IMR-90 (cell line): ENCODE results near the gene SGSH.

Experiments
- BHLHE40 ChIP-seq: fragments of 150-350 bp; IDR thresholded peaks from 2 replicates; pipeline ENCODE4 v1.6.1; 2016; ENCODE audit warnings: mild to moderate bottlenecking, low read depth, low read length
- CEBPB ChIP-seq: IDR thresholded peaks from 2 replicates; pipeline ENCODE4 v1.6.1; 2012; ENCODE audit warnings: low read depth, low read length, improper control_type of control experiment
- CHD1 ChIP-seq: IDR thresholded peaks from 2 replicates; pipeline ENCODE4 v1.6.1; 2012; ENCODE audit warnings: low read depth, low read length, improper control_type of control experiment
- CTCF ChIP-seq: conservative IDR thresholded peaks from 2 replicates; pipeline ENCODE4 v1.5.1; 2012; ENCODE audit warnings: mild to moderate bottlenecking, low read depth, low read length, improper control_type of control experiment
- ELK1 ChIP-seq: fragments of 150-350 bp; IDR thresholded peaks from 2 replicates; pipeline ENCODE4 v1.6.1; 2016; ENCODE audit warnings: low read depth, mild to moderate bottlenecking, low read length, moderate library complexity, borderline replicate concordance
- FOS ChIP-seq: fragments of 150-350 bp; IDR thresholded peaks from 2 replicates; pipeline ENCODE4 v1.6.1; 2016; ENCODE audit warnings: low read depth, low read length
- MAFK ChIP-seq: IDR thresholded peaks from 2 replicates; pipeline ENCODE4 v1.6.1; 2012; ENCODE audit warnings: low read depth, low read length, improper control_type of control experiment
- MAZ ChIP-seq: IDR thresholded peaks from 2 replicates; pipeline ENCODE4 v1.6.1; 2012; ENCODE audit warnings: low read depth, mild to moderate bottlenecking, low read length, improper control_type of control experiment, moderate library complexity, borderline replicate concordance
- MXI1 ChIP-seq: IDR thresholded peaks from 2 replicates; pipeline ENCODE4 v1.6.1; 2012; ENCODE audit warnings: low read depth, mild to moderate bottlenecking, low read length, moderate library complexity, borderline replicate concordance
- NFE2L2 ChIP-seq: fragments of 150-350 bp; IDR thresholded peaks from 2 replicates; pipeline ENCODE4 v1.6.1; 2016; ENCODE audit warnings: low read depth, mild to moderate bottlenecking, low read length
- POLR2A ChIP-seq: IDR thresholded peaks from 2 replicates; pipeline ENCODE4 v1.6.1; 2012; ENCODE audit warnings: mild to moderate bottlenecking, low read depth, low read length
- RAD21 ChIP-seq: IDR thresholded peaks from 2 replicates; pipeline ENCODE4 v1.6.1; 2012; ENCODE audit warnings: low read length, improper control_type of control experiment
- SMC3 ChIP-seq: fragments of 150-350 bp; IDR thresholded peaks from 2 replicates; pipeline ENCODE4 v1.6.1; 2016; ENCODE audit warnings: low read depth, mild to moderate bottlenecking, antibody characterized with exemption, low read length, moderate library complexity
- USF2 ChIP-seq: fragments of 150-350 bp; IDR thresholded peaks from 2 replicates; pipeline ENCODE4 v1.6.1; 2017; ENCODE audit warnings: mild to moderate bottlenecking, antibody characterized with exemption, low read length, low read depth

GRCh38 chr17:80244871-80245509 is 24.9 kb upstream of the SGSH start:
- TF ChIP-seq CTCF (no peak), SMC3 (no peak), CEBPB (no peak), RAD21 (no peak), MXI1 (no peak), BHLHE40 (no peak), MAFK (no peak), POLR2A (no peak), USF2 (no peak), ELK1 (no peak), NFE2L2 (no peak), CHD1 (no peak), FOS (no peak), MAZ (no peak)
